HG02623 (cell line): Measurements from ENCODE around the gene RHEBL1.
A peak's percentile ranks its signal among the peaks of the same experiment; 100 is the strongest.

Source experiments
- ATAC-seq: cut with Tn5 transposase; IDR thresholded peaks from one replicate; pipeline ENCODE4 v1.9.1; 2021; ENCODE audit warnings: moderate library complexity; ENCODE audit not compliant: unreplicated experiment

Gene RHEBL1

DNA sequence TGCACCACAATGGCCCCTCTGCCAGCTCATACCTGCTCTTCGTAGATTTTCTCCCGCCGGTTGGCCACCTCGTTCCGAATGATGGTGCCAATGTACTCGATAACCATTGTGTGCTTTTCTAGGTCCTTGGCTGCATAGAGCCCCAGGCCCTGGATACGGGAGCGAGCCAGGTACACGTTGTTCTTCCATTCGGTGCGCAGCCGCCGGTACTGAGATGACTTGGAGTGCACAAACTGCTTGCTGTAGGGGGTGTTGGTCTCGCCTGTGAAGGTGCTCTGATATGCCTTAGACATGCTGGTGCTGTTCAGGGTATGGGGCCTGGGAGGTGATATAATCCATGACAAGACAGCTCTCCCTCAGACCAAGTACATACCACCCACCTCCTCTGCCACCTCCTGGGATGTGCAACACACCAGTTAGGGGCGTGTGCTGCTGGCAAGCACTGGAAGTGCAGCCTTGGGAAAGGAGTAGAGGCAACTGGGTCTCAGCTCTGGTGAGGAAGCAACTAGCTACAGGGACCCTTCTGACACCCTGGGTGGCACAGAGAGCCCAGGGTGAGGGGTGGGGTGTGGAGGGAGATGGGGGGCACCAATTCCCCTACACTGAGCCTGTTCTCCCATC lies 47.1 kb downstream of the RHEBL1 start:
- ATAC-seq = no peak

- no peak for ATAC-seq
Measured at GRCh38 chr12:49021292-49021915, 48.4 kb downstream of the RHEBL1 start.

GRCh38 chr12:49020441-49020840 lies 49.3 kb downstream of the RHEBL1 start:
- ATAC-seq = no peak

DNA sequence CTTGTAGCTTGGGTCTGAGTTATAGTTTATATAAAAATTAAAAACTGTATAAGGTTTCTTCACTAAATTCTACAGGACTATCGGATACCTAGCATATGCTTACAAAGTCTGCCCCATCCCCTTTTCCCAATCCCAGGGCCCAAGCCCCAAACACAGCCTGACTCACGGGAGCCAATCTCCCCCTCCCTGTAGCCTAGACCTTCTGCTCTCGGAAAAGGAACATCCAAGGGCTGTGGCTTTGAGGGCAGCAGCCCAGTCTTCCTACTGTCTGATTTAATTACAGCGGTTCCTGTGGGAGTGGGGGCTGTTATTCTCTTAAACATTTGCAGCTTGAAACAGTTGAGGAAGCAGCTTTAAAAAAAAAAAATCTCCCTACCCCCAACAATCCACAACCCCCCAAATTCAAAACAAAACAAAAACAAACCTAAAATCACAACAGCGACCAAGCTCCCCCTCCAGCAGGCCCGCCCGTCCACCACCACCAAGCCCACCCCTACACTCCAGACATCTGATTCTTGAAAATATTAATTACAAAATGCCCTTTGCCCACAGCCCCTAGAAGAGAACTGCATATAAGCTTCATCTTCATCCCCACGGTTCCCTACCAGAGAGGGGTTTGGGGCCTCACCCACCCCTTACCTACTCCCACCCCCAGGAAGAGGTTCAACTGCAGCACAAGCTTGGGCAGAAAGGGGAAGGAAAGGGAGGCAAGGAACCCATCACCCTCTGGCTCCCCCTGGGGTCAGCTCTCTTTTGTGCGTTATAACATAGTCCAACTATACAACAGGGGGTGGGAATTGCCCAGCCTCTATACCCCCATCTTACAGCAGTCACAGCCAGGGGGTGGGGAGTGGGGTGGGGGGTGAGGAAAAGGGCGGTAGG lies 50.1 kb downstream of the RHEBL1 start:
- ATAC-seq = no peak

DNA sequence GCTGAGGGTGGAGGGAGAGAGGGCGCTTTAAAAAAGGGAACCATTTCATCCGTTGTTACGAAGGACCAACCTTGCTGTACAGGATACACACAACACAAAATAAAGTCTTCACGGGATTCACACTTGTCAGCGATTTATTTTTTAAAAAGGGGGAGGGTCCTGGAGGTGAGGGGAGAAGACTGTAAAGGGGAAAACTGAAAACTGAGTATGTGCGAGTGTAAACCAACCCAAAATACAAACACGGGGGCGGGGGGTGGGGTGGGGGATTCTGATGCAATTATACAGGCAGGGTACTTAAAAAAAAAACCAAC lies 50.7 kb downstream of the RHEBL1 start:
- ATAC-seq = no peak

- ATAC-seq = peak; percentile 91
Measured at GRCh38 chr12:49018261-49019119, 51.3 kb downstream of the RHEBL1 start, which contains the start of gene PRKAG1. Gene PRKAG1 (minus strand): TSS chr12:49018776. CDS start chr12:49018740, 36 bp downstream.

GRCh38 chr12:49017891-49018260 lies 51.9 kb downstream of the RHEBL1 start:
- no peak for ATAC-seq

GRCh38 chr12:49015196-49015595 lies 54.6 kb downstream of the RHEBL1 start:
- no peak for ATAC-seq
